ENCODE results near the gene ACP2. TPM values are rescaled to one million over a fixed set of nuclear protein-coding genes. Genes with fewer than 3 reads are reported as not detected.
"Not testable (repeated sequence)": the region's sequence is repeated elsewhere in the genome, so short reads cannot be mapped to it uniquely, and the experiment has no call there.

The ACP2 gene
- total RNA-seq, 1 experiment from 2014 or later, result 39.9 TPM

- peak; percentile 58 for DNase-seq (ENCODE audit: low read depth)
Measured at GRCh38 chr11:47204637-47204989, 44.0 kb downstream of the ACP2 start.

- no peak for DNase-seq (ENCODE audit: low read depth)
Measured at GRCh38 chr11:47202576-47202975, 46.0 kb downstream of the ACP2 start.

GRCh38 chr11:47201015-47201414 is 47.6 kb downstream of the ACP2 start:
- DNase-seq (ENCODE audit: low read depth), result no peak

- DNase-seq (ENCODE audit: low read depth), result not testable (repeated sequence)
Measured at GRCh38 chr11:47198161-47198560, 50.5 kb downstream of the ACP2 start.

- DNase-seq (ENCODE audit: low read depth), result no peak
Measured at GRCh38 chr11:47192111-47192510, 56.5 kb downstream of the ACP2 start.

GRCh38 chr11:47191137-47191536 is 57.5 kb downstream of the ACP2 start:
- DNase-seq (ENCODE audit: low read depth), result peak; percentile 37

Other genes starting within 250 kb of the ACP2 start
- 63.4 and 74.5 TPM in 2 replicates for gene ARFGAP2, start 71.9 kb downstream of the ACP2 start, total RNA-seq (2014; rRNA removed; shearing (Covaris generic))
- gene PACSIN3, start 62.4 kb downstream of the ACP2 start, total RNA-seq (2014; rRNA removed; shearing (Covaris generic)), result 19.8 and 22.7 TPM in 2 replicates
- 22.7 and 35.0 TPM in 2 replicates for gene DDB2, start 33.8 kb downstream of the ACP2 start, total RNA-seq (2014; rRNA removed; shearing (Covaris generic))
- 7.9 and 8.4 TPM in 2 replicates for gene NR1H3, start 9.2 kb upstream of the ACP2 start, total RNA-seq (2014; rRNA removed; shearing (Covaris generic))
- 13.5 and 17.0 TPM in 2 replicates for gene MADD, start 21.3 kb upstream of the ACP2 start, total RNA-seq (2014; rRNA removed; shearing (Covaris generic))
- not detected in 2 replicates for gene MYBPC3, start 103.9 kb upstream of the ACP2 start, total RNA-seq (2014; rRNA removed; shearing (Covaris generic))
- not detected in 2 replicates for gene SPI1, start 129.7 kb upstream of the ACP2 start, total RNA-seq (2014; rRNA removed; shearing (Covaris generic))
- 39.2 and 55.2 TPM in 2 replicates for gene SLC39A13, start 159.8 kb upstream of the ACP2 start, total RNA-seq (2014; rRNA removed; shearing (Covaris generic))
- 179 and 223 TPM in 2 replicates for gene PSMC3, start 177.6 kb upstream of the ACP2 start, total RNA-seq (2014; rRNA removed; shearing (Covaris generic))
- gene RAPSN, start 200.3 kb upstream of the ACP2 start, total RNA-seq (2014; rRNA removed; shearing (Covaris generic)), result not detected in 2 replicates